WTC11 (cell line): ENCODE measurements around the gene CACNA1C. TPM values are rescaled to one million over a fixed set of nuclear protein-coding genes. Genes with fewer than 3 reads are reported as not detected.

Source experiments
- ATAC-seq: fragments of 200-7000 bp; cut with Tn5 transposase; 2 replicates; pipeline ENCODE4 v1.10.0; 2021; ENCODE audit warnings: mild to moderate bottlenecking, moderate library complexity
- CTCF ChIA-PET: fragments of 300-600 bp; sonication (Branson Sonifier 250); formaldehyde crosslinking; loops from one replicate; lab custom pipeline; 2021; ENCODE audit warnings: antibody characterized with exemption; lab: Charles Lee
- POLR2A ChIA-PET: fragments of 350-600 bp; sonication (Branson Sonifier 250); formaldehyde crosslinking; loops from one replicate; lab custom pipeline; 2021; ENCODE audit warnings: antibody characterized with exemption; lab: Charles Lee
- DNase-seq: peaks from one replicate; pipeline ENCODE4 v3.0.0; 2021; ENCODE audit warnings: low spot score
- H3K27ac Mint-ChIP-seq: 2 replicates; pipeline ENCODE4 v1.8.0; 2021; ENCODE audit warnings: mixed read lengths
- H3K27me3 Mint-ChIP-seq: 2 replicates; pipeline ENCODE4 v1.8.0; 2021; ENCODE audit warnings: low read depth, mild to moderate bottlenecking, moderate library complexity, mixed read lengths
- H3K36me3 Mint-ChIP-seq: 2 replicates; pipeline ENCODE4 v1.8.0; 2021; ENCODE audit warnings: mixed read lengths
- H3K4me1 Mint-ChIP-seq: 2 replicates; pipeline ENCODE4 v1.8.0; 2022; ENCODE audit warnings: mixed read lengths
- H3K4me3 Mint-ChIP-seq: 2 replicates; pipeline ENCODE4 v1.8.0; 2021; ENCODE audit warnings: mild to moderate bottlenecking, moderate library complexity, mixed read lengths
- H3K9me3 Mint-ChIP-seq: 2 replicates; pipeline ENCODE4 v1.8.0; 2021; ENCODE audit warnings: mixed read lengths
- ETV6 ChIP-seq: sonication (generic); formaldehyde crosslinking; IDR thresholded peaks from 2 replicates; pipeline ENCODE4 v1.8.1; 2022; ENCODE audit warnings: mild to moderate bottlenecking, missing genetic modification reagents
- GTF2I ChIP-seq: fragments of 250-450 bp; sonication (Bioruptor Pico); conservative IDR thresholded peaks from 2 replicates; pipeline ENCODE4 v1.4.0; 2021; ENCODE audit warnings: mild to moderate bottlenecking
- HMGA2 ChIP-seq: fragments of 250-450 bp; sonication (Bioruptor Pico); IDR thresholded peaks from 2 replicates; pipeline ENCODE4 v1.4.0; 2021; ENCODE audit warnings: mild to moderate bottlenecking, moderate library complexity
- JAZF1 ChIP-seq: fragments of 250-450 bp; sonication (Bioruptor Pico); IDR thresholded peaks from 2 replicates; pipeline ENCODE4 v1.9.0; 2021; ENCODE audit warnings: moderate library complexity, mild to moderate bottlenecking, inconsistent platforms
- JUN ChIP-seq: sonication (generic); formaldehyde crosslinking; IDR thresholded peaks from 2 replicates; pipeline ENCODE4 v1.8.0; 2023; ENCODE audit warnings: mild to moderate bottlenecking, missing genetic modification reagents
- NFATC4 ChIP-seq: fragments of 250-450 bp; sonication (Bioruptor Pico); IDR thresholded peaks from 2 replicates; pipeline ENCODE4 v1.9.0; 2021; ENCODE audit warnings: mild to moderate bottlenecking
- SP1 ChIP-seq: sonication (generic); formaldehyde crosslinking; conservative IDR thresholded peaks from 2 replicates; pipeline ENCODE4 v1.8.1; 2022; ENCODE audit warnings: missing genetic modification reagents
- TEAD4 ChIP-seq: sonication (generic); formaldehyde crosslinking; IDR thresholded peaks from 2 replicates; pipeline ENCODE4 v1.8.0; 2022; ENCODE audit warnings: mild to moderate bottlenecking, missing genetic modification reagents
- TP53 ChIP-seq: sonication (generic); formaldehyde crosslinking; IDR thresholded peaks from 2 replicates; pipeline ENCODE4 v1.8.1; 2023; ENCODE audit warnings: mild to moderate bottlenecking, missing genetic modification reagents
- ZNF416 ChIP-seq: fragments of 250-450 bp; sonication (Bioruptor Pico); IDR thresholded peaks from 2 replicates; pipeline ENCODE4 v1.9.0; 2021; ENCODE audit warnings: mild to moderate bottlenecking, inconsistent platforms
- total RNA-seq: library from RNA; stranded (reverse); gene quantifications from 3 replicates; pipeline ENCODE4 v1.2.3, GENCODE V29; 2021
- TF ChIP-seq, protein P1 (sequence below): sonication (generic); formaldehyde crosslinking; IDR thresholded peaks from 2 replicates; pipeline ENCODE4 v1.8.1; 2023; ENCODE audit warnings: mild to moderate bottlenecking, missing genetic modification reagents, borderline replicate concordance
- TF ChIP-seq, protein P2 (sequence below): fragments of 250-450 bp; sonication (Bioruptor Pico); IDR thresholded peaks from 2 replicates; pipeline ENCODE4 v1.9.0; 2021; ENCODE audit warnings: mild to moderate bottlenecking
- TF ChIP-seq, protein P3 (sequence below): sonication (generic); formaldehyde crosslinking; IDR thresholded peaks from 2 replicates; pipeline ENCODE4 v1.8.0; 2023; ENCODE audit warnings: missing genetic modification reagents, mild to moderate bottlenecking, borderline replicate concordance
- TF ChIP-seq, protein P4 (sequence below): fragments of 250-450 bp; sonication (Bioruptor Pico); conservative IDR thresholded peaks from 2 replicates; pipeline ENCODE4 v1.9.0; 2021; ENCODE audit warnings: mild to moderate bottlenecking
- TF ChIP-seq, protein P5 (sequence below): sonication (generic); formaldehyde crosslinking; IDR thresholded peaks from 2 replicates; pipeline ENCODE4 v1.8.0; 2023; ENCODE audit warnings: missing genetic modification reagents
- TF ChIP-seq, protein P6 (sequence below): sonication (generic); formaldehyde crosslinking; IDR thresholded peaks from 2 replicates; pipeline ENCODE4 v1.8.1; 2023; ENCODE audit warnings: mild to moderate bottlenecking, moderate library complexity, missing genetic modification reagents
- TF ChIP-seq, protein P7 (sequence below): sonication (generic); formaldehyde crosslinking; IDR thresholded peaks from 2 replicates; pipeline ENCODE4 v1.8.0; 2022; ENCODE audit warnings: mild to moderate bottlenecking, missing genetic modification reagents
- TF ChIP-seq, protein P8 (sequence below): sonication (generic); formaldehyde crosslinking; IDR thresholded peaks from 2 replicates; pipeline ENCODE4 v1.8.1; 2023; ENCODE audit warnings: mild to moderate bottlenecking, missing genetic modification reagents

CACNA1C gene
- total RNA-seq, 1 experiment from 2014 or later = 1.7 TPM

DNA sequence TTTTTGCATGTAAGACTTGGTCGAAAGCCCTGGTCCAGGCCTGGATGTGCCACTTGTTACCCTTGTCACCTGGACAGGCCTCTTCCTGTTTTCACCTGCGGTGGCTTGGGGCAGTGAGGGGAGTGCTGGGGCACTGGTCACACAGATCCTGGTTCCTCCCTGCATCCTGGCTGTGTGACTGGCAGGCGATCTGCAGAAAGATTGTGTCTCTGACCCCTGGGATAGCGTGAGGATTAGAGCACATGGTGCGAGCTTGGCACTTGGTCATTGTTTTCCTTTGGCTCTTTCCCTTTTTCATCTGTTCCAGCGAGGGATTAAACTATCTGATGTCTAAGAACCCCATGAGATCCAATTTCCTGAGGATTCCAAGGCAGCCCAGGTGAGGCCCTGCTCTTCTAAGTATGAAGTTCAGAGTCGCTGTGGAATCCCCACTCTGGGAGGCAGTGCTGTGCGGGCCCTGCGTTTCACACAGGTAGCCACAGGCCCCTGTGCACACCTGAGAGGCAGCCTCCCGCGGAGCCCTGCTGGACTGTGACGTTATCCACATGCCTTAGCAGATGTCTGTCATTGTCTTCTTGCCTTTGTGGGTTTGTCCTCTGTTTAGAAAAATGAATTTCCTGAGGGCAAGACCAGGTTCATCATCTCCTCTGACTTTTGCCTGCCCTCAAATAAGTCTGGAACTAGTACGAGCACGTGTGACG lies 288.4 kb downstream of the CACNA1C start (continued):
- TF ChIP-seq, protein P1, sequence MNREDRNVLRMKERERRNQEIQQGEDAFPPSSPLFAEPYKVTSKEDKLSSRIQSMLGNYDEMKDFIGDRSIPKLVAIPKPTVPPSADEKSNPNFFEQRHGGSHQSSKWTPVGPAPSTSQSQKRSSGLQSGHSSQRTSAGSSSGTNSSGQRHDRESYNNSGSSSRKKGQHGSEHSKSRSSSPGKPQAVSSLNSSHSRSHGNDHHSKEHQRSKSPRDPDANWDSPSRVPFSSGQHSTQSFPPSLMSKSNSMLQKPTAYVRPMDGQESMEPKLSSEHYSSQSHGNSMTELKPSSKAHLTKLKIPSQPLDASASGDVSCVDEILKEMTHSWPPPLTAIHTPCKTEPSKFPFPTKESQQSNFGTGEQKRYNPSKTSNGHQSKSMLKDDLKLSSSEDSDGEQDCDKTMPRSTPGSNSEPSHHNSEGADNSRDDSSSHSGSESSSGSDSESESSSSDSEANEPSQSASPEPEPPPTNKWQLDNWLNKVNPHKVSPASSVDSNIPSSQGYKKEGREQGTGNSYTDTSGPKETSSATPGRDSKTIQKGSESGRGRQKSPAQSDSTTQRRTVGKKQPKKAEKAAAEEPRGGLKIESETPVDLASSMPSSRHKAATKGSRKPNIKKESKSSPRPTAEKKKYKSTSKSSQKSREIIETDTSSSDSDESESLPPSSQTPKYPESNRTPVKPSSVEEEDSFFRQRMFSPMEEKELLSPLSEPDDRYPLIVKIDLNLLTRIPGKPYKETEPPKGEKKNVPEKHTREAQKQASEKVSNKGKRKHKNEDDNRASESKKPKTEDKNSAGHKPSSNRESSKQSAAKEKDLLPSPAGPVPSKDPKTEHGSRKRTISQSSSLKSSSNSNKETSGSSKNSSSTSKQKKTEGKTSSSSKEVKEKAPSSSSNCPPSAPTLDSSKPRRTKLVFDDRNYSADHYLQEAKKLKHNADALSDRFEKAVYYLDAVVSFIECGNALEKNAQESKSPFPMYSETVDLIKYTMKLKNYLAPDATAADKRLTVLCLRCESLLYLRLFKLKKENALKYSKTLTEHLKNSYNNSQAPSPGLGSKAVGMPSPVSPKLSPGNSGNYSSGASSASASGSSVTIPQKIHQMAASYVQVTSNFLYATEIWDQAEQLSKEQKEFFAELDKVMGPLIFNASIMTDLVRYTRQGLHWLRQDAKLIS = no peak
- TF ChIP-seq, protein P2, sequence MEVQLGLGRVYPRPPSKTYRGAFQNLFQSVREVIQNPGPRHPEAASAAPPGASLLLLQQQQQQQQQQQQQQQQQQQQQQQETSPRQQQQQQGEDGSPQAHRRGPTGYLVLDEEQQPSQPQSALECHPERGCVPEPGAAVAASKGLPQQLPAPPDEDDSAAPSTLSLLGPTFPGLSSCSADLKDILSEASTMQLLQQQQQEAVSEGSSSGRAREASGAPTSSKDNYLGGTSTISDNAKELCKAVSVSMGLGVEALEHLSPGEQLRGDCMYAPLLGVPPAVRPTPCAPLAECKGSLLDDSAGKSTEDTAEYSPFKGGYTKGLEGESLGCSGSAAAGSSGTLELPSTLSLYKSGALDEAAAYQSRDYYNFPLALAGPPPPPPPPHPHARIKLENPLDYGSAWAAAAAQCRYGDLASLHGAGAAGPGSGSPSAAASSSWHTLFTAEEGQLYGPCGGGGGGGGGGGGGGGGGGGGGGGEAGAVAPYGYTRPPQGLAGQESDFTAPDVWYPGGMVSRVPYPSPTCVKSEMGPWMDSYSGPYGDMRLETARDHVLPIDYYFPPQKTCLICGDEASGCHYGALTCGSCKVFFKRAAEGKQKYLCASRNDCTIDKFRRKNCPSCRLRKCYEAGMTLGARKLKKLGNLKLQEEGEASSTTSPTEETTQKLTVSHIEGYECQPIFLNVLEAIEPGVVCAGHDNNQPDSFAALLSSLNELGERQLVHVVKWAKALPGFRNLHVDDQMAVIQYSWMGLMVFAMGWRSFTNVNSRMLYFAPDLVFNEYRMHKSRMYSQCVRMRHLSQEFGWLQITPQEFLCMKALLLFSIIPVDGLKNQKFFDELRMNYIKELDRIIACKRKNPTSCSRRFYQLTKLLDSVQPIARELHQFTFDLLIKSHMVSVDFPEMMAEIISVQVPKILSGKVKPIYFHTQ (CRISPR knock-in tag) = no peak
- TF ChIP-seq, protein P3, sequence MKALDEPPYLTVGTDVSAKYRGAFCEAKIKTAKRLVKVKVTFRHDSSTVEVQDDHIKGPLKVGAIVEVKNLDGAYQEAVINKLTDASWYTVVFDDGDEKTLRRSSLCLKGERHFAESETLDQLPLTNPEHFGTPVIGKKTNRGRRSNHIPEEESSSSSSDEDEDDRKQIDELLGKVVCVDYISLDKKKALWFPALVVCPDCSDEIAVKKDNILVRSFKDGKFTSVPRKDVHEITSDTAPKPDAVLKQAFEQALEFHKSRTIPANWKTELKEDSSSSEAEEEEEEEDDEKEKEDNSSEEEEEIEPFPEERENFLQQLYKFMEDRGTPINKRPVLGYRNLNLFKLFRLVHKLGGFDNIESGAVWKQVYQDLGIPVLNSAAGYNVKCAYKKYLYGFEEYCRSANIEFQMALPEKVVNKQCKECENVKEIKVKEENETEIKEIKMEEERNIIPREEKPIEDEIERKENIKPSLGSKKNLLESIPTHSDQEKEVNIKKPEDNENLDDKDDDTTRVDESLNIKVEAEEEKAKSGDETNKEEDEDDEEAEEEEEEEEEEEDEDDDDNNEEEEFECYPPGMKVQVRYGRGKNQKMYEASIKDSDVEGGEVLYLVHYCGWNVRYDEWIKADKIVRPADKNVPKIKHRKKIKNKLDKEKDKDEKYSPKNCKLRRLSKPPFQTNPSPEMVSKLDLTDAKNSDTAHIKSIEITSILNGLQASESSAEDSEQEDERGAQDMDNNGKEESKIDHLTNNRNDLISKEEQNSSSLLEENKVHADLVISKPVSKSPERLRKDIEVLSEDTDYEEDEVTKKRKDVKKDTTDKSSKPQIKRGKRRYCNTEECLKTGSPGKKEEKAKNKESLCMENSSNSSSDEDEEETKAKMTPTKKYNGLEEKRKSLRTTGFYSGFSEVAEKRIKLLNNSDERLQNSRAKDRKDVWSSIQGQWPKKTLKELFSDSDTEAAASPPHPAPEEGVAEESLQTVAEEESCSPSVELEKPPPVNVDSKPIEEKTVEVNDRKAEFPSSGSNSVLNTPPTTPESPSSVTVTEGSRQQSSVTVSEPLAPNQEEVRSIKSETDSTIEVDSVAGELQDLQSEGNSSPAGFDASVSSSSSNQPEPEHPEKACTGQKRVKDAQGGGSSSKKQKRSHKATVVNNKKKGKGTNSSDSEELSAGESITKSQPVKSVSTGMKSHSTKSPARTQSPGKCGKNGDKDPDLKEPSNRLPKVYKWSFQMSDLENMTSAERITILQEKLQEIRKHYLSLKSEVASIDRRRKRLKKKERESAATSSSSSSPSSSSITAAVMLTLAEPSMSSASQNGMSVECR (CRISPR knock-in tag) = no peak
- TF ChIP-seq, protein P4, sequence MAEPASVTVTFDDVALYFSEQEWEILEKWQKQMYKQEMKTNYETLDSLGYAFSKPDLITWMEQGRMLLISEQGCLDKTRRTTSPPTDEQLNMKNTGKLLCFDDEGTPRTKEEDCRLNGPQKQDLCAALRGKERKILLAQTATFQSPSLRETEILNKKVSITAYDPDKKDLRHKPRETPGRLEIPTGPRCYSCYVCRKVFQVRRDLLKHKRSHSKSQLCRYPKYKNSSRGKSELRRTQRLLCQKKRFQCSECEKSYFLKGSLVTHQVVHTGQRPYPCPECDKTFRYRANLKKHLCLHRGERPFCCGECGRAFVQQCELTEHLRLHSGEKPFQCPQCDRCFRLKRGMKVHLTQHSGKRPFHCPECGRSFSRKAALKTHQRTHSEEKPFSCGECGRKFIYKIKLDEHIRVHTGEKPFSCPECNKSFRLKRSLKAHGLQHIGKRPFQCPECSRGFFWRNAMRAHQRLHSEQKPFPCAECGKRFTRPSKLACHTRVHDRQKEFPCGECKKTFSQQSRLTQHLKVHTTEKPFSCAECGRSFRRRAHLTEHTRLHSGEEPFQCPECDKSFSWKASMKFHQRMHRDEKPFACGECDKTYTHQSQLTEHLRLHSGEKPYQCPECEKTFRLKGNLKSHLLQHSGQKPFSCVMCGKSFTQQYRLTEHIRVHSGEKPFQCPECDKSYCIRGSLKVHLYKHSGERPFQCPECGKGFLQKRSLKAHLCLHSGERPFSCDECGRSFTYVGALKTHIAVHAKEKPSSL (CRISPR knock-in tag) = no peak
- TF ChIP-seq, protein P5, sequence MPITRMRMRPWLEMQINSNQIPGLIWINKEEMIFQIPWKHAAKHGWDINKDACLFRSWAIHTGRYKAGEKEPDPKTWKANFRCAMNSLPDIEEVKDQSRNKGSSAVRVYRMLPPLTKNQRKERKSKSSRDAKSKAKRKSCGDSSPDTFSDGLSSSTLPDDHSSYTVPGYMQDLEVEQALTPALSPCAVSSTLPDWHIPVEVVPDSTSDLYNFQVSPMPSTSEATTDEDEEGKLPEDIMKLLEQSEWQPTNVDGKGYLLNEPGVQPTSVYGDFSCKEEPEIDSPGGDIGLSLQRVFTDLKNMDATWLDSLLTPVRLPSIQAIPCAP (CRISPR knock-in tag) = no peak
- TF ChIP-seq NFATC4 (CRISPR knock-in tag) (no peak), HMGA2 (CRISPR knock-in tag) (no peak), ETV6 (CRISPR knock-in tag) (no peak), JAZF1 (CRISPR knock-in tag) (no peak), TP53 (no peak), SP1 (CRISPR knock-in tag) (no peak)

DNA sequence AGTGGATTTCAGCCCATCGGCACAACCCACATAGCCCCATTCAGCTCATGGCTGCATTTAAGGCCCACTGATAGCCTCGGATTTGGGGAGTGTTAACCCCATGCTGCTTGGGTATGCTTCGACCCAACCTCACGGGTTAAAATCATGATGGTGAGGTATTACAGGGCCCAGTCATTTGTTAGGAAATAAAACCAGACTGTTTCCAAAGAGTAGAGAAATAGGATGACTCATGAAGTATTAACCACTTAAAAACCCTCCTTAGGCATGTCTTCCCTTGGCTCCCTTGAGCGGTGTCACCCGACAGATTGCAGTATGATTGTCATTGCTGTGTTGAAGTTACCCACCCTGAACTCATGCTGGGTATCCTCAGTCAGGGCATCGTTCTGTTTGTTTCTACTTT lies 289.1 kb downstream of the CACNA1C start:
- ChIA-PET CTCF (no interaction called here), POLR2A (no interaction called here)
- TF ChIP-seq, protein P6, sequence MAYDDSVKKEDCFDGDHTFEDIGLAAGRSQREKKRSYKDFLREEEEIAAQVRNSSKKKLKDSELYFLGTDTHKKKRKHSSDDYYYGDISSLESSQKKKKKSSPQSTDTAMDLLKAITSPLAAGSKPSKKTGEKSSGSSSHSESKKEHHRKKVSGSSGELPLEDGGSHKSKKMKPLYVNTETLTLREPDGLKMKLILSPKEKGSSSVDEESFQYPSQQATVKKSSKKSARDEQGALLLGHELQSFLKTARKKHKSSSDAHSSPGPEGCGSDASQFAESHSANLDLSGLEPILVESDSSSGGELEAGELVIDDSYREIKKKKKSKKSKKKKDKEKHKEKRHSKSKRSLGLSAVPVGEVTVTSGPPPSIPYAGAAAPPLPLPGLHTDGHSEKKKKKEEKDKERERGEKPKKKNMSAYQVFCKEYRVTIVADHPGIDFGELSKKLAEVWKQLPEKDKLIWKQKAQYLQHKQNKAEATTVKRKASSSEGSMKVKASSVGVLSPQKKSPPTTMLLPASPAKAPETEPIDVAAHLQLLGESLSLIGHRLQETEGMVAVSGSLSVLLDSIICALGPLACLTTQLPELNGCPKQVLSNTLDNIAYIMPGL (CRISPR knock-in tag) = no peak
- TF ChIP-seq, protein P7, sequence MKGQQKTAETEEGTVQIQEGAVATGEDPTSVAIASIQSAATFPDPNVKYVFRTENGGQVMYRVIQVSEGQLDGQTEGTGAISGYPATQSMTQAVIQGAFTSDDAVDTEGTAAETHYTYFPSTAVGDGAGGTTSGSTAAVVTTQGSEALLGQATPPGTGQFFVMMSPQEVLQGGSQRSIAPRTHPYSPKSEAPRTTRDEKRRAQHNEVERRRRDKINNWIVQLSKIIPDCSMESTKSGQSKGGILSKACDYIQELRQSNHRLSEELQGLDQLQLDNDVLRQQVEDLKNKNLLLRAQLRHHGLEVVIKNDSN (CRISPR knock-in tag) = no peak
- TF ChIP-seq, protein P8, sequence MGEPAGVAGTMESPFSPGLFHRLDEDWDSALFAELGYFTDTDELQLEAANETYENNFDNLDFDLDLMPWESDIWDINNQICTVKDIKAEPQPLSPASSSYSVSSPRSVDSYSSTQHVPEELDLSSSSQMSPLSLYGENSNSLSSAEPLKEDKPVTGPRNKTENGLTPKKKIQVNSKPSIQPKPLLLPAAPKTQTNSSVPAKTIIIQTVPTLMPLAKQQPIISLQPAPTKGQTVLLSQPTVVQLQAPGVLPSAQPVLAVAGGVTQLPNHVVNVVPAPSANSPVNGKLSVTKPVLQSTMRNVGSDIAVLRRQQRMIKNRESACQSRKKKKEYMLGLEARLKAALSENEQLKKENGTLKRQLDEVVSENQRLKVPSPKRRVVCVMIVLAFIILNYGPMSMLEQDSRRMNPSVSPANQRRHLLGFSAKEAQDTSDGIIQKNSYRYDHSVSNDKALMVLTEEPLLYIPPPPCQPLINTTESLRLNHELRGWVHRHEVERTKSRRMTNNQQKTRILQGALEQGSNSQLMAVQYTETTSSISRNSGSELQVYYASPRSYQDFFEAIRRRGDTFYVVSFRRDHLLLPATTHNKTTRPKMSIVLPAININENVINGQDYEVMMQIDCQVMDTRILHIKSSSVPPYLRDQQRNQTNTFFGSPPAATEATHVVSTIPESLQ (CRISPR knock-in tag) = no peak
- TF ChIP-seq GTF2I (CRISPR knock-in tag) = no peak
- no peak for TF ChIP-seq JUN (CRISPR knock-in tag)
- no peak for TF ChIP-seq ZNF416
- TF ChIP-seq TEAD4 (CRISPR knock-in tag) = no peak
- TF ChIP-seq, all 79 proteins: peak for 0
- no peaks in the 10 kb centered on the region for H3K27me3 Mint-ChIP-seq
- no peaks in the 10 kb centered on the region for H3K36me3 Mint-ChIP-seq
- no peak overlapping the region for H3K4me3 Mint-ChIP-seq
- DNase-seq = no peak
- H3K4me1 Mint-ChIP-seq = peaks cover 31% of the 10 kb centered on the region
- H3K9me3 Mint-ChIP-seq = no peaks in the 10 kb centered on the region
- H3K27ac Mint-ChIP-seq = no peak overlapping the region
- ATAC-seq = no peak
